MV-4-11 (cell line): ENCODE data around the gene TIMM29.
A peak's percentile ranks its signal among the peaks of the same experiment; 100 is the strongest.
"Not testable (repeated sequence)": the region's sequence is repeated elsewhere in the genome, so short reads cannot be mapped to it uniquely, and the experiment has no call there.

Source experiments
- DNase-seq: peaks from one replicate; lab custom pipeline; 2025; lab: John Stamatoyannopoulos, UW

TIMM29 gene

GRCh38 chr19:10945264-10945663 is 16.7 kb downstream of the TIMM29 start:
- no peak for DNase-seq

- no peak for DNase-seq
Measured at GRCh38 chr19:10946958-10947657, 18.5 kb downstream of the TIMM29 start.

DNA sequence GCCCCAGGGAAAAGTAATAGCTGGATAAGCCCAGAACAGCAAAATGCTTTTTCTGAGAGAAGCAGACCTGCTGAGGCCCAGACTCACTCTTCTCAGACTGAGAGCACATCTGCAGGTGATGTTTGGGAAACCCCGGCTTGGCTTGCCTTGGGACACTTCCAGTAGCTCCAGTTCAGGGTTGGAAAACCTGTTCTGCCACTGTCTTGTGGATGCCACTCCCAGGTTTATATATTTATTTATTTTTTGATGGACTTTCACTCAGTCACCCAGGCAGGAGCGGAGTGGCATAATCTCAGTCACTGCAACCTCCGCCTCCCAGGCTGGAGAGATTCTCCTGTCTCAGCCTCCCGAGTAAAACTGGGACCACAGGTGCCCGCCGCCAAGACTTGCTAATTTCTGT is 24.2 kb downstream of the TIMM29 start:
- no peak for DNase-seq

DNA sequence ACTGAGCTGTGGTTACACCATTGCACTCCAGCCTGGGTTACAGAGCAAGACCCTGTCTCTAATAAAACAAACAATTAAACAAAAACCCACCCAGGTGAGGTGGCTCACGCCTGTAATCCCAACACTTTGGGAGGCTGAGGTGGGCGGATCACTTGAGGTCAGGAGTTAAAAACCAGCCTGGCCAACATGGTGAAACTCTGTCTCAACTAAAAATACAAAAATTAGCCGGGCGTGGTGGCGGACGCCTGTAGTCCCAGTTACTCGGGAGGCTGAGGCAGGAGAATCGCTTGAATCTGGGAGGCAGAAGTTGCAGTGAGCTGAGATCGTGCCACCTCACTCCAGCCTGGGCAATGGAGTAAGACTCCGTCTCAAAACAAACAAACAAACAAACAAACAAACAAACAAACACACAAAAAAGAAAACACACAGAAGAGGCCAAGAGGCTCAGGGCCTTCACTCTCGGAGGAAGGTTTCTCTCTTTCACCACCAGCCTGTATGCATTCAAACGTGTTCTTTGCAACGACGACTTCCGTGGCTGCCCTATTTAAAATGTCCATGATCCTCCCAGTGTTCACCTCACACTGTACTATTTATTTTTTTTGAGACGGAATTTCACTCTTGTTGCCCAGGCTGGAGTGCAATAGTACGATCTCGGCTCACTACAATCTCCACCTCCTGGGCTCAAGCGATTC is 30.8 kb downstream of the TIMM29 start:
- not testable (repeated sequence) for DNase-seq

DNA sequence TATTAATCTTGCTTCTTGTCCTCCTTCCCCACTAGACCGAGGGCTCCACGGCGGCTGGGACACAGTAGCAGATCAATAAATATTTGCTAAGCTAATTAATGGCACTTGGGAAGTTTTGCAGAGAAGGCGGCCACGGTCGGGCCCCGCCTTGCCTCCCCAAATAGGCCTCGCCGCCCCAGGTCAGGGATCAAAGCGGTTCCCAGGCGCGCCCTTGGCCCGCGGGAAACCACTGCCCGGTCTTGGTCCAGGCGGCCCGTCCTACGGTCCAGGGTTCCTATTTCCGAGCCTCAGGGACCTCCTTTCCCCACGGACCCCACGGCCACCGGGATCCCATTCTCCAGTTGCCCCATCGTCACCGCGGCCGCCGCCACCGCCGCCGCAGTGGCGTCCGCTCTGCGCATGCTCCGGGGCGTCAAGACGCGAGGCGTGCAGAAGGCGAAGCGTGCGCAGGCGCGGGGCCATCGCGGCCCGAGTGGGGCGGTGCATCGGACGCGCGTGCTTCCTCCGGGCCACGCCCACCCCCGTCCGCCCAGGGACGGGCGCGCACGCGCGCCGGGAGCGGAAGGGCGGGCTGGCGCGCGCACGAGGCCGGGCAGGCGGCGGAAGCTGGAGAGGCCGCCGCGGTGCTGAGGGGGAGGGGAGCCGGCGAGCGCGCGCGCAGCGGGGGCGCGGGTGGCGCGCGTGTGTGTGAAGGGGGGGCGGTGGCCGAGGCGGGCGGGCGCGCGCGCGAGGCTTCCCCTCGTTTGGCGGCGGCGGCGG is 31.9 kb downstream of the TIMM29 start, which contains the start of gene SMARCA4:
Gene SMARCA4 (plus strand): TSS at position 717 of the 759 bp plus-strand sequence. CDS start 23,122 bp downstream, outside the sequence.
- peak; percentile 96 for DNase-seq

GRCh38 chr19:10961073-10961860 is 32.7 kb downstream of the TIMM29 start:
- DNase-seq, result no peak

DNA sequence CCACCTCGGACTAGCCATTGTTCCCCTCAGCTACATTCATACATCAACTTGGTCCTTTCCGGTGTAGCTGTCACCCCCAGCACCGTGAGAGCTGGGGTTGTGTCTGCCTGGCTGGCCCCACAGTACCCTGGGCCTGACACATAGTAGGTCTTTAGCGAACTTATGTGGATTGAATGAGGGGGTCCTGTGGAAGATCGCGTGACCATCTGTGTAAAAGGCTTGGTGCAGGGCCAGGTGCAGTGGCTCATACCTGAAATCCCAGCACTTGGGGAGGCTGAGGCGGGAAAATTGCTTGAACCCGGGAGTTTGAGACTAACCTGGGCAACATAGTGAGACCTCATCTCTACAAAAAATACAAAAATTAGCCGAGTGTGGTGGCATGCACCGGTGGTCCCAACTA is 34.3 kb downstream of the TIMM29 start:
- no peak for DNase-seq

- no peak for DNase-seq
Measured at GRCh38 chr19:10963865-10964264, 35.3 kb downstream of the TIMM29 start.

GRCh38 chr19:10964903-10965302 is 36.3 kb downstream of the TIMM29 start:
- DNase-seq, result no peak

DNA sequence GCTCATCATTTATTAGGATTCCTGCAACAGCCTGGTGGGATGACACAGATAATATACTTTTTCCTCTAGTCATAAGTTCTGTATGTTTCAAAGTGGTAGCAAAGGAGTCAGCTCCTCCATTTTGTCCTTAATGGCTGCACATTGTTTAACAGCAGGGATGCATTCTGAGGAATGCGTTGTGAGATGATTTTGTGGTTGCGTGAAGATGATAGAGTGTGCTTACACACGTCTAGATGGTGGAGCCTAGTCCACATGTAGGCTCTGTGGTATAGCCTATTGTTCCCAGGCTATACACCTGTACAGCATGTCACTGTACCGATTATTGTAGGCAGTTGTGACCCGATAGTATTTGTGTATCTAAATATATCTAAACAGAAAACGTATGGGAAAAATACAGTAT is 36.8 kb downstream of the TIMM29 start:
- DNase-seq, result no peak

DNA sequence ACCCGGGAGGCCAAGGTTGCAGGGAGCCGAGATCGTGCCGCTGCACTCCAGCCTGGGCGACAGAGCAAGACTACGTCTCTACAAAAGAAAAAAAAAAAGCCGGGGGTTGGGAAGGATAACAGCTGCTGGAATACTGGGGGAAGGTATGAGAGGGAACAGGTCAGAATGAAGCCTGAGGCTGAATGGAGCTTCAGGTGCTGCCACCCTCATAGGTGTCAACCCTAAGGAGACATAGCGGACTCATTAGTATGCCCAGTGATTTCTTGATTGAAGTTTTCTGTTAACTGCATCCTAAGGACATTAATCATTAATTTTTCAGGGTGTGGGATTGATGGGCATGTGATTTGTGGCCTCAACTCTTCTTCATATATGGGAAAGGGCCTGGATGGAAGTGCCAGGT is 38.2 kb downstream of the TIMM29 start:
- no peak for DNase-seq

GRCh38 chr19:10968527-10969135 is 40.0 kb downstream of the TIMM29 start:
- DNase-seq, result no peak

GRCh38 chr19:10971107-10971726 is 42.6 kb downstream of the TIMM29 start:
- peak; percentile 40 for DNase-seq

GRCh38 chr19:10975374-10976130 is 46.9 kb downstream of the TIMM29 start:
- no peak for DNase-seq

GRCh38 chr19:10976131-10976892 is 47.7 kb downstream of the TIMM29 start:
- DNase-seq, result no peak

DNA sequence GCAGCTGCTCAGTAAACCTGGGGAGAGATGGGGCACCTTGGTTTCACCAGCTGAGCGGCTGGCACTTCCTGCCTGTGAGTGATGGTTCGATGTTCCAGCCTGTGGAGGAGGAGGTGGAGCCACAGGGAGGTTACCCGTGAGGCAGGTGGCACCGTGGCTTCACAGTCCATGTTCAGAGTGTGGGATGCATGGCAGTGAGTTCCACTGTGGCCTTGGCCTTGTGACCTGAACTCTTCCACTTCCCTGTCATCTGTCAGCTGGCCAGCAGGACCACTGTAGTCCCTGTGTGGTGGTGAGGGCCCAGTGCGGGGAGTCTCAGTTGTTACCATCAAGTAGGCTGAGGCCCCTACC is 49.1 kb downstream of the TIMM29 start:
- peak; percentile 36 for DNase-seq
